AG08396 (cell line): ENCODE data around the gene TREX2.
"Not testable (repeated sequence)": the region's sequence is repeated elsewhere in the genome, so short reads cannot be mapped to it uniquely, and the experiment has no call there.

Experiments
- DNase-seq: peaks from one replicate; pipeline ENCODE4 v3.0.0; 2012; ENCODE audit warnings: low spot score, mixed read lengths

The TREX2 gene

GRCh38 chrX:153408871-153409351 is 36.9 kb downstream of the TREX2 start:
- no peak for DNase-seq

GRCh38 chrX:153408221-153408721 is 37.6 kb downstream of the TREX2 start:
- no peak for DNase-seq

- DNase-seq, result no peak
Observed at GRCh38 chrX:153407736-153408135, 38.1 kb downstream of the TREX2 start.

- DNase-seq, result no peak
Observed at GRCh38 chrX:153406903-153407302, 39.0 kb downstream of the TREX2 start.

- DNase-seq, result no peak
Observed at GRCh38 chrX:153406011-153406410, 39.8 kb downstream of the TREX2 start.

- DNase-seq, result no peak
Observed at GRCh38 chrX:153405426-153405825, 40.4 kb downstream of the TREX2 start.

- DNase-seq, result not testable (repeated sequence)
Observed at GRCh38 chrX:153404333-153404732, 41.5 kb downstream of the TREX2 start.

GRCh38 chrX:153401133-153401764 is 44.6 kb downstream of the TREX2 start, which contains the start of gene PNMA6E:
Gene PNMA6E, minus strand, starts transcription at chrX:153401350. Its CDS starts 2,501 bp downstream, at chrX:153398849.
- no peak for DNase-seq

GRCh38 chrX:153400146-153401132 is 45.4 kb downstream of the TREX2 start:
- peak; percentile 79 for DNase-seq

GRCh38 chrX:153398275-153398960 is 47.4 kb downstream of the TREX2 start:
- DNase-seq, result no peak

- DNase-seq, result no peak
Observed at GRCh38 chrX:153397256-153397960, 48.4 kb downstream of the TREX2 start.

- DNase-seq, result no peak
Observed at GRCh38 chrX:153396320-153397195, 49.3 kb downstream of the TREX2 start.

- DNase-seq, result no peak
Observed at GRCh38 chrX:153395613-153396319, 50.1 kb downstream of the TREX2 start.

GRCh38 chrX:153394612-153395011 is 51.2 kb downstream of the TREX2 start:
- no peak for DNase-seq
